ENCODE measurements around the gene PSG6.
"Not testable (repeated sequence)": the region's sequence is repeated elsewhere in the genome, so short reads cannot be mapped to it uniquely, and the experiment has no call there.

Gene PSG6

GRCh38 chr19:42912941-42913340 is 4.8 kb downstream of the PSG6 start:
- DNase-seq (ENCODE audit: extremely low read depth in 1 of 2, low read depth in 1 of 2), result not testable (repeated sequence)

DNA sequence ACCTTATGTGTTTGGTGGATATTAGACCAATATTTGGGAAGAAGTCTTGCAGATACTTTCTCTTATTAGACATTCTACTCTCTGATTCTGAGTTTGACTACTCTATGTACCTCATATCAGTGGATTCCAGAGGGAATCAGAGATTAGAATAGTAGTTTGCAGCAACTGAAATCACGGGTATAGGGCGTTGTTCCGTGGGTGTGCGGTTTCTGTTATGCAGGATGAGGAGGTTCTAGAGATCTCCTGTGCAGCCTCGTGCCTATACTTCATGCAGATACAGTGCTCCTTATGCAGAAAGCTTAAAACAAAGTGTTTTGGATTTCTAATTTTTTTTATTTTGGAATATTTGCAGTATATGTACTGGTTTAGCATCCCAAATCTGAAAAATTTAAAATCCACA is 6.0 kb downstream of the PSG6 start:
- DNase-seq (ENCODE audit: extremely low read depth in 1 of 2, low read depth in 1 of 2), result not testable (repeated sequence)

DNA sequence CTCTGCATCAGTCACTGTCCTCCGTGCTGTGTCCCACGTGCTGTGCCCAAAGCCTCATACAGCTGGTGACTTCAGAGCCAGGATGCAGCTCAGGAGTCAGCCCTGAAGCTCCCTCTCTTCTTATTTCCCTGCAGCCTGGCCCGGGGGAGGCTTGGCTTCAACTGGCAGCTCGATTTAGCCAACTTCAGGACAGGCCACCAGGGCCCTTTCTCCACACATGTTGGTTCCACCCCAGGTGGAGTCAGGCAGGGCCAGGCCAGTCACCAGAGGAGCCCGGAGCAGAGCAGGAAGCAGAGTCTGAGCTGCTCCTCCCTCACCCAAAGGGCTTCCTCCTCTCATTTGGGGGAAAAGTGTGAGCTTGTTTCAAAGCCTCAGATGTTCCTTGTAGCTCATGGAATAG is 11.5 kb downstream of the PSG6 start:
- not testable (repeated sequence) for DNase-seq (ENCODE audit: extremely low read depth in 1 of 2, low read depth in 1 of 2)

DNA sequence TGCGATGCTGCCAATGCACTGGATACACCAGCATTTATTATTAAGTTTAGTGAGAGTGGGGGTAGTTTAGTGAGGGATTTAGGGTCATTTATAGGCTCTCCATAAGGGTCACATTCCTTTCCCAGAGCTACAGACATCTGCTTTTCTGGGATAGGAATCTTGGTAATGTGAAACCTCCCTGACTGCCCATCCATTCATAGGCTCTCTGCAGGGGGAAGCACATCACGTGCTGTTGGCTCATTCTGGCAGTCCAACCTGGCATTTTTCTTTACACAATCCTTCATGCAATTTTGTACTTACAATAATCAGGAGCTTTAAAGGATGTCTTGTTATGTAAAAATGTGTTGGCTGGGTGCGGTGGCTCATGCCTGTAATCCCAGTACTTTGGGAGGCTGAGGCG is 17.1 kb downstream of the PSG6 start:
- DNase-seq (ENCODE audit: extremely low read depth in 1 of 2, low read depth in 1 of 2), result not testable (repeated sequence)

DNA sequence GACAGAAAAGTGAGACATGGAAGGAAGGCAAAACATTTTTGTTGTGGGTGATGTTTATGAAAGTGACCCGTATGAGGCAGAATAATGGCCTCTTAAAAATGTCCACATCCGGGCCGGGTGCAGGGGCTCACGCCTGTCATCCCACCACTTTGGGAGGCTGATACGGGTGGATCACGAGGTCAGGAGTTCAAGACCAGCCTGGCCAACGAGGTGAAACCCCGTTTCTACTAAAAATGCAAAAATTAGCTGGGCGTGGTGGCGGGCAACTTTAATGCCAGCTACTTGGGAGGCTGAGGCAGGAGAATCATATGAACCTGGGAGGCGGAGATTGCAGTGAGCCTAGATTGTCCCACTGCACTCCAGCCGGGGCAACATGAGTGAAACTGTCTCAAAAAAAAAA is 18.0 kb downstream of the PSG6 start:
- not testable (repeated sequence) for DNase-seq (ENCODE audit: extremely low read depth in 1 of 2, low read depth in 1 of 2)

DNA sequence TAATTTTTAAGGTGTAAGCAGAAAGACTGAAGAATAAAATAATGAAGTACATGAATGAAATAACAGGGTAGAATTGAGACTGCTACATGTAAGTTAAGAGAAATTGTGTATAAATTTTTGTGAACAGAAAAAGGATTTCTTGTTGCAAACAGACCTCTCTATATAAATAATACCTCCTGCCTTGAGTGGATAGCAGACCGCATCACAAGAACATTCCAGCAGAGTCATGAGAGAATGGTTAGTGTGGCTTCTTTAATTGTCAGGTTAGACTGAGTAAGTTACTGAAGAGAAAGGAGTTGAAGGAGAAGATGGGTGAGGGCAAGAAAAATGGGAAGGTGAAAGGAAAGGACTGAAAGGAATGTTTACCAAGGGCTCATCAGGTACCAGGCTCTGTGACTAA is 18.6 kb downstream of the PSG6 start:
- DNase-seq (ENCODE audit: extremely low read depth in 1 of 2, low read depth in 1 of 2), result not testable (repeated sequence)

DNA sequence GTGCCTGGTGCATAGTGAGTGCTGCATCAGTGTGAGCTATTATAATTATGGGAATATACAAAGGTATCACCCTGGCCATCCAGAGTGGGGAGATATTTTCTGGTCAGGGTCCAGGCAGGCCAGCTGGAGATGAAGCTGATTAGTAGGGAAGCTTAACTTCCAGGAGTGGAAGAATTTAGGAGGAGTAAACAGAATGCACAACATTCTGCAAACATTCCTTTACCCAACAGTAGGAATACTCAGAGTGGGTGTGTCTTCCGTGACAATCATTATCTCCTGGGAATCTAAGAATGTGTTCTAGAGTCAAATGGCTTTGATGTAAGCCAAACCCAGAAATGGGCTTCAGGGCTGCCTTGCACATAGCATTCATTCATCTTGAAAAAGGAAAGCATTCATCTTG is 19.0 kb downstream of the PSG6 start:
- not testable (repeated sequence) for DNase-seq (ENCODE audit: extremely low read depth in 1 of 2, low read depth in 1 of 2)

DNA sequence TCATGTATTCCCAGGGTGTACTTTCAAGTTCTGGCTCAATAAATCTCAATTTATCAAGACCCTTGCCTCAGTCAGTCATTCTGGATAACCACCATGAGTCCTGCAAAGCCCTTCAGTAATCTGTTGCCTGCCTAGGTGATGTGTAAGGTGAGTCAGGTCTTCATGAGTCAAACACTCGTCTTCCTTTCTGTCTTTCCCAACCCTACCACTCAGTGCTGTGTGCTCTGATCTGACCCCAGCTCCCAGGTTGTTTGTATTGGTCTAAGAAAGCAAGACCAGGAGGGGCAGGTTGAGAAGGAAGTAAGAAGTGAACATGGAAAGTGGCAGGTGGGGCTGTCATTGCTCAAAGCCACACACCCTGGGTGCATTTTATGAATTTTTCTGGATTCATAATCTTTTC is 20.0 kb downstream of the PSG6 start:
- not testable (repeated sequence) for DNase-seq (ENCODE audit: extremely low read depth in 1 of 2, low read depth in 1 of 2)

DNA sequence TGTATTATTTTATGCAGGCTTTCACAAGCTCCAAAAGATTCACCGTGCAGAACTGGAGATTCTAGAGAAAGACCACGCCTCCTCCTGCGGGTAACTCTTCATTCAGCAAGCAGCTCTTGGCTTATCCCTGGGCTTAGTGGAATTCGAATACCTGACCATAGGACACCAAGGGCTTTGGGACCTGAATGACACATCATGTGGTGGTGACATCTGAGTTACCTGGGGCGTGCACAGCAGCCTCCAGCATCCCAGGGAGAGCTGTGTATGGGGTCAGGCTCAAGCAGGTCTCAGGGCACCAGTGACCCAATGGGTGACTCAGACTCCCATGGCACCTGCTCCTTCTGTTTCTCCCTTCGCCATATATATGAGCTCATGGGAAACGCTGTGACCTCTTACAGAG is 27.2 kb downstream of the PSG6 start:
- not testable (repeated sequence) for DNase-seq (ENCODE audit: extremely low read depth in 1 of 2, low read depth in 1 of 2)

DNA sequence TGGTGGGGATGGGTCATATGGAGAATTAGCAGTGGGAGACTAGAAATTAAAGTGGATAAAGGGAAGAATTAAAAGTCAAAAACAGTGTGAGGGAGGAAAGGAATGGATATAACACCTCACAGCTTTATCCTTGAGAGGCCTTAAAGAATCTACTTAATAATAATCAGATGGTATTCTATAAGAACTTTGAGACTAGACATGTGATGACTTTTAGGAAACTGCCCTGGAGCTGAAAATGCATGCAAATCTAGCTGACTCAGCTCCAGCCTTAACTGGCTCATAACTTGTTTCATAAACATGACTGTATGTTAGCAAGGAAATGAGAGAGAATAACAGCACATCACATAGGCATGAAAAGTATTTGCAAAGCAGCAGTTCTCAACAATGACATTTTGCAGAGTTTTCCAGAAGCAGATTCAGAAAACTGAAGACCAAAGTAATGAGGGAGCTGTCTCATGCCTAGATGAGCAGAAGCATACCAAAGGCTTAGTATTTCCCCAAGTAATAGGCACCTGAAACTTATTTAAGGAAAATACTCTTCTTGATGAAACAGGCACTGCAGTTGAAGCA is 29.7 kb downstream of the PSG6 start:
- not testable (repeated sequence) for DNase-seq (ENCODE audit: extremely low read depth in 1 of 2, low read depth in 1 of 2)

DNA sequence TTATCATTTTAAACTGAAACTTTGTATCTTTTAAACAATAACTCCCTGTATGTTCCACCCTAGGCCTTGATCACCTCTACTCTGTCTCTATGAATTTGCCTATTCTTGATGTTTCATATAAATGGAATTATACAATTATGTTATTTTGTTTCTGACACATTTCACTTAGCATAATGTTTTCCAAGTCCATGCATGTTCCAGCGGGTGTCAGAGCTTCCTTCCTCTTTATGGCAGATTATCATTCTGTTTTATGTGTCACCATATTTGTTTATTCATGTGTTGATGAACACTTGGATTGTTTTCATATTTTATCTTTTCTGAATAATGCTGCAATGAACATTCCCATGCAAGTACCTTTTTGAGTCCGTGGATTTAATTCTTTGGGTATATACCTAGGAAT is 35.0 kb downstream of the PSG6 start:
- DNase-seq (ENCODE audit: extremely low read depth in 1 of 2, low read depth in 1 of 2), result not testable (repeated sequence)

DNA sequence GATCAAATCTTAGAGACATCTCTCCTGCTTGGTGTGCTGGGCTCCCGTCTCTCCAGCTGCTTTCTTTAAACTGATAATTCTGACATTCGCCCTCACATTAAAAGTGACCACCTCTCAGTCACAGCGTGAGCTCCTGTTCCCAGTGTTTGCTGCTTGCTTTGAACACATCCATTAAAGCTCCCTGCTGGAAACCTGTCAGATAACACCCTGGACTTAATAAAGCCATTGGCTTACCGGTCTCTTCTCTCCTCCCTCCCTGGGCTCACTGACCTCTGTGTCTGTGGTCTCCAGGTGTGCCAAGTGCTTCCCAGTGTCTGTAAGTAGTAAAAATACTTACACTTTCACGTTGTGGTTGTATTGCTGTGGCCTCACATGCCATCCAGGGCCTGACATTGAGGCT is 35.7 kb downstream of the PSG6 start:
- DNase-seq (ENCODE audit: extremely low read depth in 1 of 2, low read depth in 1 of 2), result not testable (repeated sequence)

DNA sequence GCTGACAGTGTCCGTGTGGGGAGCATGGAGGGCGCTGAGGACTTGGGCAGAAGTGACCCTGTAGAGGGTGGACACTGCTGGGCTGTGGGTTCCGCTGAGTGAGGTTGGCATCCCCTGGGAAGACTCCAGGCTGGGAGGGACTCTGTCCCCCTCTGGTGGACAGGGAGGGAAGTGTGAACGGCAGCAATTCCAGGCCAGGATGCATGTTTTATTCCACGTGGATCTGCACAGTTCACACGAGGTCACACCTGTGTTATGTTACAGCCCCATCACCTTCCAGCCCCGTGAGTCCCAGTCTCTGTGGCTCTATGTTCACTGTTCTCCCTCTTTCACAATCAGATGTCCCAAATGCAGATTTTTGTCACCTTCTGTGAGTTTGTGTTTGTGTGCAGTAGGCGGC is 36.4 kb downstream of the PSG6 start:
- not testable (repeated sequence) for DNase-seq (ENCODE audit: extremely low read depth in 1 of 2, low read depth in 1 of 2)

DNA sequence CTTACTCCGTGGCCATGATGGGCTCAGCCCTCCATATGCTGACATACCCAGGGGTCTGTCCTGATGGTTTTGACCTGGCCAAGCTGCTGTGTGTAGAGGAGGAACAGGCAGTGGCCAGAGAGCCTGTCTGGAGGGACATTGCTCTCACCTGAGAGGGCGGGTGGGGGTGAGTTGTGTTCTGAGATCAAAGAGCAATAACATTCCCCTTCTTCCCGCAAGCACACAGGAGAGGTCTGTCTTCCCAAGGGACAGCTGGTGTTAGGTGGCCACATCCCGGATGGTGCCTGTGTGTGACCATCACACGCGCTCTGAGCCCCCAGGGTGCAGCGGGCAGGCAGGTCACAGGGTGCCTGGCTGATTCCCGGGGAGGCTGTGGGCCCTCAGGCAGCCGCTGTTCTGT is 37.1 kb downstream of the PSG6 start:
- DNase-seq (ENCODE audit: extremely low read depth in 1 of 2, low read depth in 1 of 2), result not testable (repeated sequence)

DNA sequence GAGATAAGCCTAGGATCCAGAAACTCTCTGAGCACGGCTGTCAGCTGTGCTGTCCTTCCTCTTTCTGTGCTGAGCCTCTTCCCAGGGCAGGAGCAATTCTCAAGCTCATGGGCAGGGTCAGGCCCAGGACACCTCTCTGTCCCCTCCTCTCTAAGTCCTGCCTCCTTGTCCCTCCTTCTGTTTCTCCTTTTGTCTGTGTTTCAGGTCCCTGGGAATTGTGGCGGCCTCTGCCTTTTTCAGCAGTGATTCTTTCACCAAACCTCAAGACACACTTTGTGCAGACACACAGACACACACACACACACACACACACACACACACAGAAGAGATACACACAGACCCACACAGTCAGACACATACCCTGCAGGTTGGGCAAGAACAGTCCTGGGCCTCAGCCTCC is 38.1 kb downstream of the PSG6 start, which contains the start of gene PSG1:
TSS of gene PSG1 (minus strand) at position 101 of the 400 bp plus-strand sequence. CDS start 132 bp downstream, outside the sequence.
- no peak for DNase-seq (ENCODE audit: extremely low read depth in 1 of 2, low read depth in 1 of 2)

GRCh38 chr19:42876596-42876995 is 41.1 kb downstream of the PSG6 start:
- DNase-seq (ENCODE audit: extremely low read depth in 1 of 2, low read depth in 1 of 2), result not testable (repeated sequence)

DNA sequence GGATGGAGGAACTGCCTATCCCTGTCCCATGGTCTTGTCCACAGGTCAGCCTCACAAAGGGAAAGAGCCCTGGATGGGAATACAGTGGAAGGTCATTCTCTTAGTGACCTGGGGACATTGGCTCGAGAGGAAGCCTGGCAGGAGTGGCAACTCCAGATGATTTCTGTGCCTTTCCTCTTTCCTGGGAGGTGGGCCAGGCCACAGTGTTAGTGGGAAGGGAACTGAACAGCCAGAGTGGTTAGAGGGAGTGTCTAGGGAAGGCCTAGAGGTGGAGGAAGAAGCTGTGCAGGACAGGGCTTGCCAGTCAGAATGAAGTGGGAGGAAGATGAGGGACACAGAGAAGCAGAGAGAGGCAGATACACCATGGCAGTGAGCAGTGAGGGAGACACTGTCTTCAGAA is 41.8 kb downstream of the PSG6 start:
- DNase-seq (ENCODE audit: extremely low read depth in 1 of 2, low read depth in 1 of 2), result not testable (repeated sequence)

- DNase-seq (ENCODE audit: extremely low read depth in 1 of 2, low read depth in 1 of 2), result not testable (repeated sequence)
These were observed 42.5 kb downstream of the PSG6 start for GRCh38 chr19:42874901-42875813.

- not testable (repeated sequence) for DNase-seq (ENCODE audit: extremely low read depth in 1 of 2, low read depth in 1 of 2)
These were observed 43.6 kb downstream of the PSG6 start for GRCh38 chr19:42874136-42874535.

GRCh38 chr19:42872608-42873007 is 45.1 kb downstream of the PSG6 start:
- DNase-seq (ENCODE audit: extremely low read depth in 1 of 2, low read depth in 1 of 2), result no peak

DNA sequence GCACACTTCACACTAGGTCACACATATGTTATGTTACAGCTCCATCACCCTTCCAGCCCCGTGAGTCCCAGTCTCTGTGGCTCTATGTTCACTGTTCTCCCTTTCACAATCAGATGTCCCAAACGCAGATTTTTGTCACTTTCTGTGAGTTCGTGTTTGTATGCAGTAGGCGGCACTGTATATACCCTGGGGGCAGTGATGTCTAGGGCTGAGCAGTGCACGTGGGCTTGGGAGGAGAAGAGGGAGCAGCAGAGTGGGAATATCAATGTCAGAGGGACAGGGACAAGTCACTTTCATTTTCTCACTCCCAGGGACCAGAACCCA is 60.2 kb downstream of the PSG6 start:
- no peak for DNase-seq (ENCODE audit: extremely low read depth in 1 of 2, low read depth in 1 of 2)

- not testable (repeated sequence) for DNase-seq (ENCODE audit: extremely low read depth in 1 of 2, low read depth in 1 of 2)
These were observed 60.7 kb downstream of the PSG6 start for GRCh38 chr19:42856866-42857543.

All from activated CD8-positive, alpha-beta memory T cell treated with anti-CD3 and anti-CD28 coated beads for 1 hour (primary cell).